ENCODE results near the gene ALDH3B1. TPM values are rescaled to one million over a fixed set of nuclear protein-coding genes. Genes with fewer than 3 reads are reported as not detected.

Gene ALDH3B1
- total and polyA plus RNA-seq, 2 donors from 2014 or later, result 20.9 to 42.7 TPM

DNA sequence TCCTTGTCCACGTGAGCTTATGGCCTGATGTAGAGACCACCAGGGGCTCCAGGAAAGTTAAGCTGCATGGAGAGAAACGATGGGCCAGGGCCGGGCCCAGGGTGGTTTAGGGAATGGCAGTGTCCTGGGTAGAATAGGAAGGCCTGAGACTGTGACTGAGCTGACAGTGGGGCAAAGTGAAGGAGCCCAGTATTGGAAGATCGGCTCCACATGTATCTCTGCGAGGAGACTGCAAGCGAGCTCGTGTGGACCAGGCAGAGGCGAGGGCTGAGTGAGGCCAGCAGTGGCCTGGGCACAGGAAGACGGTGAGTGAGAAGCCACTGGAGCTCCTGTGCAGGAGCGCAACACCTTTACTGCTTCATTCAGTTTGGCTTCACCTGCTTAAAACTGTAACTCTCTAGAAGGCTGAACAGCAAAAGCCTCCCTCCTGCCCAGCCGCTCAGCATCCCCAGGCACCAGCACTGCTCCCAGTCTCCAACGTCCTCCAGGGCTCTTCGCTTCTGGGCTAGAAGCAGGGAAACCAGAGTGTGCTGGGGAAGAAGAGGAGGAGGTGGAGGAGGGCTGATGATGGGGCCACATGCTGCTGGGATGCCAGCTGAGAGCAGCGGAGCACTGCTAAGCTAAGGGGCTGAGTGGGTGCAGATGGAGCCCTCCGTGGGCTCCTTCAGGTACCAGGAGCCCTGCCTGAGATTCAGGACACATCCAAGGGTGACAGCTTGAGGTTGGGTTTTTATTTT is 42.2 kb downstream of the ALDH3B1 start:
- Histone ChIP-seq H3K4me3 (ENCODE audit: low read length in 3 of 3) (no peak overlapping the region), H3K9me3 (ENCODE audit: control insufficient read depth in 2 of 3, insufficient read depth in 1 of 3, low read length in 3 of 3) (no peaks in the 10 kb centered on the region), H3K4me1 (ENCODE audit: control insufficient read depth in 2 of 3, insufficient read depth in 2 of 3, low read depth in 1 of 3, low read length in 3 of 3) (no peaks in the 10 kb centered on the region), H3K9ac (ENCODE audit: low read length in 3 of 3) (no peak overlapping the region), H3K27me3 (ENCODE audit: control insufficient read depth, insufficient read depth, low read length) (no peaks in the 10 kb centered on the region), H3K36me3 (ENCODE audit: control insufficient read depth in 2 of 3, insufficient read depth in 3 of 3, low read length in 3 of 3) (peaks cover 0 to 8% (median 0%) of the 10 kb centered on the region in 3 donors), H3K27ac (ENCODE audit: low read depth in 2 of 2, low read length in 2 of 2) (no peak overlapping the region)
- TF ChIP-seq, protein P1, sequence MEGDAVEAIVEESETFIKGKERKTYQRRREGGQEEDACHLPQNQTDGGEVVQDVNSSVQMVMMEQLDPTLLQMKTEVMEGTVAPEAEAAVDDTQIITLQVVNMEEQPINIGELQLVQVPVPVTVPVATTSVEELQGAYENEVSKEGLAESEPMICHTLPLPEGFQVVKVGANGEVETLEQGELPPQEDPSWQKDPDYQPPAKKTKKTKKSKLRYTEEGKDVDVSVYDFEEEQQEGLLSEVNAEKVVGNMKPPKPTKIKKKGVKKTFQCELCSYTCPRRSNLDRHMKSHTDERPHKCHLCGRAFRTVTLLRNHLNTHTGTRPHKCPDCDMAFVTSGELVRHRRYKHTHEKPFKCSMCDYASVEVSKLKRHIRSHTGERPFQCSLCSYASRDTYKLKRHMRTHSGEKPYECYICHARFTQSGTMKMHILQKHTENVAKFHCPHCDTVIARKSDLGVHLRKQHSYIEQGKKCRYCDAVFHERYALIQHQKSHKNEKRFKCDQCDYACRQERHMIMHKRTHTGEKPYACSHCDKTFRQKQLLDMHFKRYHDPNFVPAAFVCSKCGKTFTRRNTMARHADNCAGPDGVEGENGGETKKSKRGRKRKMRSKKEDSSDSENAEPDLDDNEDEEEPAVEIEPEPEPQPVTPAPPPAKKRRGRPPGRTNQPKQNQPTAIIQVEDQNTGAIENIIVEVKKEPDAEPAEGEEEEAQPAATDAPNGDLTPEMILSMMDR (IDR thresholded peaks at IDR 0.05; ENCODE audit: borderline replicate concordance, extremely low read depth, insufficient read depth), result no peak
- intact Hi-C loops (cut with DNase I), result no loop called here
- FAIRE-seq, result no peak
- DNase-seq, result no peak

DNA sequence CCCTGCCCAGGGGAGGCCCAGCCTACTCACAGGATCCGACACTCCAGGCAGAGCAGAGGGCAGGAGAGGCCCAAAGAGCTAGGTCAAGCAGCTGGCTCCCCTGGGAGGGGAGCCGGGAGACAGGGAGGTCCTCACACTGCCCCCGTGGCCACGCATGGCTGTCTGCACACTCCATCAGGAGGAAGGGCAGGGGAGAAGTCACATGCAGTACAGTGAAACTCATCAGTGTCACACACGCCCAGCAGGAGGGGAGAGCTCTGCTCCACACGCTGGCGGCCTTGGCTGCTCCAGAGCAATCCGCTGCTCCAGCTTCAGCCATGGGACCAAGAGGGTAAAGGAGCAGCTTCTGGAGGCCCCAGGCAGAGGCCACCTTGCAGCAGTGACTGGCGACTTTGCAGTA is 43.0 kb downstream of the ALDH3B1 start:
- H3K27ac ChIP-seq (ENCODE audit: low read depth in 2 of 2, low read length in 2 of 2), result no peak overlapping the region
- H3K4me1 ChIP-seq (ENCODE audit: control insufficient read depth in 2 of 3, insufficient read depth in 2 of 3, low read depth in 1 of 3, low read length in 3 of 3), result no peaks in the 10 kb centered on the region
- intact Hi-C loops (cut with DNase I), result no loop called here
- no peaks in the 10 kb centered on the region for H3K9me3 ChIP-seq (ENCODE audit: control insufficient read depth in 2 of 3, insufficient read depth in 1 of 3, low read length in 3 of 3)
- FAIRE-seq, result no peak
- TF ChIP-seq, protein P1 (IDR thresholded peaks at IDR 0.05; ENCODE audit: borderline replicate concordance, extremely low read depth, insufficient read depth), result no peak
- peak in 4 of 5 donors; percentile 50 to 65 (median 55) for DNase-seq
- no peaks in the 10 kb centered on the region for H3K27me3 ChIP-seq (ENCODE audit: control insufficient read depth, insufficient read depth, low read length)
- H3K36me3 ChIP-seq (ENCODE audit: control insufficient read depth in 2 of 3, insufficient read depth in 3 of 3, low read length in 3 of 3), result peaks cover 0 to 8% (median 3%) of the 10 kb centered on the region in 3 donors
- no peak overlapping the region for H3K4me3 ChIP-seq (ENCODE audit: low read length in 3 of 3)
- no peak overlapping the region for H3K9ac ChIP-seq (ENCODE audit: low read length in 3 of 3)

DNA sequence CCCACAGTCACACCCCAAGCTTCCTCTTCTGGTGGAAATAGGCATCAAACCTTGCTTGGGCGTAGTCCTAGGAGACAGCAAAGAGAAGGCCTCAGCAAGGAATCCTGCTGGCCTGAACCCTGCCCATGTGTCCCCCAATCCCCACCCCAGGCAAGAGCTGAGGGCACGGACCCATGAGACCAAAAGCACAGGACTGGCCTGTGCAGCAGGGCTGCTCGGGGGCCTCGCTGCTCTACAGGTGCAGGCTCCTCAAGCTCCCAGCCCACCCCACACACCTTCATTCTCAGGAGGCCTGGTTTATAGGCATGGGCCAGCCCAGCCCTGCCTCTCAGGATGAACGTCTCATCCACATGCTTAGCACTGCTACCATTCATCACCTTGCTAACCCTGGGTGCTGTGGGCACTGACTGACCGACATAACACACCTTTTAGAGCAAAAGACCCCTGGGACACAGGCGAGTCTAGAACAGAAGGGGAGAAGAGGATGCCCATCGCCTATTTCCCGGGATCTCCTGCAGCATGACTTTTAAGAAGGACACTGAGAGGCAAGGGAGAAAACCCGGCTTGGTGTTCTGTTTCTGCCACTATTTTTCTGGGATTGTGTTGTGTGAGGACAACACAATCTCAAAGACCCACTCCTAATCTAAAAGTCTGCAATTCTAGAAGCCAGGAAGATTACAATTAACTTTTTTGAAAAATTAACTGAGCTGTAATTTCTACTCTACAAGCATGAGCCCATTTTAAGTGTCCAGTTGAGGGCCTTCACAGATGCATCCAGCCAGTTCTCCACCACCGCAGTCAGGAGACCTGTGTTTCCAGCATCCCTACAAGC is 44.1 kb downstream of the ALDH3B1 start:
- intact Hi-C loops (cut with DNase I), result no loop called here
- H3K4me1 ChIP-seq (ENCODE audit: control insufficient read depth in 2 of 3, insufficient read depth in 2 of 3, low read depth in 1 of 3, low read length in 3 of 3), result no peaks in the 10 kb centered on the region
- H3K9ac ChIP-seq (ENCODE audit: low read length in 3 of 3), result no peak overlapping the region
- no peak overlapping the region for H3K4me3 ChIP-seq (ENCODE audit: low read length in 3 of 3)
- peaks cover 0 to 8% (median 3%) of the 10 kb centered on the region in 3 donors for H3K36me3 ChIP-seq (ENCODE audit: control insufficient read depth in 2 of 3, insufficient read depth in 3 of 3, low read length in 3 of 3)
- FAIRE-seq (no peak), DNase-seq (no peak)
- H3K27ac ChIP-seq (ENCODE audit: low read depth in 2 of 2, low read length in 2 of 2), result no peak overlapping the region
- TF ChIP-seq, protein P1 (IDR thresholded peaks at IDR 0.05; ENCODE audit: borderline replicate concordance, extremely low read depth, insufficient read depth), result no peak
- H3K27me3 ChIP-seq (ENCODE audit: control insufficient read depth, insufficient read depth, low read length), result no peaks in the 10 kb centered on the region
- H3K9me3 ChIP-seq (ENCODE audit: control insufficient read depth in 2 of 3, insufficient read depth in 1 of 3, low read length in 3 of 3), result no peaks in the 10 kb centered on the region
